WTC11 (cell line): ENCODE results near the gene LSM2. TPM values are rescaled to one million over a fixed set of nuclear protein-coding genes. Genes with fewer than 3 reads are reported as not detected.

Source experiments
- ATAC-seq: fragments of 200-7000 bp; cut with Tn5 transposase; 2 replicates; pipeline ENCODE4 v1.10.0; 2021; ENCODE audit warnings: mild to moderate bottlenecking, moderate library complexity
- CTCF ChIA-PET: fragments of 300-600 bp; sonication (Branson Sonifier 250); formaldehyde crosslinking; loops from one replicate; lab custom pipeline; 2021; ENCODE audit warnings: antibody characterized with exemption; lab: Charles Lee
- POLR2A ChIA-PET: fragments of 350-600 bp; sonication (Branson Sonifier 250); formaldehyde crosslinking; loops from one replicate; lab custom pipeline; 2021; ENCODE audit warnings: antibody characterized with exemption; lab: Charles Lee
- DNase-seq: peaks from one replicate; pipeline ENCODE4 v3.0.0; 2021; ENCODE audit warnings: low spot score
- H3K27ac Mint-ChIP-seq: 2 replicates; pipeline ENCODE4 v1.8.0; 2021; ENCODE audit warnings: mixed read lengths
- H3K27me3 Mint-ChIP-seq: 2 replicates; pipeline ENCODE4 v1.8.0; 2021; ENCODE audit warnings: low read depth, mild to moderate bottlenecking, moderate library complexity, mixed read lengths
- H3K36me3 Mint-ChIP-seq: 2 replicates; pipeline ENCODE4 v1.8.0; 2021; ENCODE audit warnings: mixed read lengths
- H3K4me1 Mint-ChIP-seq: 2 replicates; pipeline ENCODE4 v1.8.0; 2022; ENCODE audit warnings: mixed read lengths
- H3K4me3 Mint-ChIP-seq: 2 replicates; pipeline ENCODE4 v1.8.0; 2021; ENCODE audit warnings: mild to moderate bottlenecking, moderate library complexity, mixed read lengths
- H3K9me3 Mint-ChIP-seq: 2 replicates; pipeline ENCODE4 v1.8.0; 2021; ENCODE audit warnings: mixed read lengths
- ARID4B ChIP-seq: sonication (generic); formaldehyde crosslinking; IDR thresholded peaks from 2 replicates; pipeline ENCODE4 v1.8.0; 2023; ENCODE audit warnings: missing genetic modification reagents, mild to moderate bottlenecking, borderline replicate concordance
- CREB1 ChIP-seq: sonication (generic); formaldehyde crosslinking; IDR thresholded peaks from 2 replicates; pipeline ENCODE4 v1.8.0; 2023; ENCODE audit warnings: mild to moderate bottlenecking, missing genetic modification reagents
- ETV6 ChIP-seq: sonication (generic); formaldehyde crosslinking; IDR thresholded peaks from 2 replicates; pipeline ENCODE4 v1.8.1; 2022; ENCODE audit warnings: mild to moderate bottlenecking, missing genetic modification reagents
- FOXJ3 ChIP-seq: sonication (generic); formaldehyde crosslinking; IDR thresholded peaks from 2 replicates; pipeline ENCODE4 v1.9.0; 2021; ENCODE audit warnings: missing genetic modification reagents, mild to moderate bottlenecking, borderline replicate concordance
- FOXK1 ChIP-seq: sonication (generic); formaldehyde crosslinking; IDR thresholded peaks from 2 replicates; pipeline ENCODE4 v1.8.0; 2022; ENCODE audit warnings: mild to moderate bottlenecking, moderate library complexity, missing genetic modification reagents
- FOXP1 ChIP-seq: sonication (generic); formaldehyde crosslinking; IDR thresholded peaks from 2 replicates; pipeline ENCODE4 v1.8.0; 2022; ENCODE audit warnings: missing genetic modification reagents, mild to moderate bottlenecking, moderate library complexity, borderline replicate concordance
- FOXP4 ChIP-seq: sonication (generic); formaldehyde crosslinking; IDR thresholded peaks from 2 replicates; pipeline ENCODE4 v1.8.0; 2022; ENCODE audit warnings: mild to moderate bottlenecking, missing genetic modification reagents
- GABPB1 ChIP-seq: sonication (generic); formaldehyde crosslinking; IDR thresholded peaks from 2 replicates; pipeline ENCODE4 v1.8.1; 2023; ENCODE audit warnings: mild to moderate bottlenecking, missing genetic modification reagents
- JUN ChIP-seq: sonication (generic); formaldehyde crosslinking; IDR thresholded peaks from 2 replicates; pipeline ENCODE4 v1.8.0; 2023; ENCODE audit warnings: mild to moderate bottlenecking, missing genetic modification reagents
- KAT7 ChIP-seq: sonication (generic); formaldehyde crosslinking; IDR thresholded peaks from 2 replicates; pipeline ENCODE4 v1.8.1; 2023; ENCODE audit warnings: missing genetic modification reagents, mild to moderate bottlenecking, borderline replicate concordance
- MAX ChIP-seq: sonication (generic); formaldehyde crosslinking; IDR thresholded peaks from 2 replicates; pipeline ENCODE4 v1.8.0; 2022; ENCODE audit warnings: mild to moderate bottlenecking, missing genetic modification reagents
- MYBL2 ChIP-seq: sonication (generic); formaldehyde crosslinking; IDR thresholded peaks from 2 replicates; pipeline ENCODE4 v1.8.1; 2023; ENCODE audit warnings: mild to moderate bottlenecking, moderate library complexity, missing genetic modification reagents
- NFE2L1 ChIP-seq: sonication (generic); formaldehyde crosslinking; IDR thresholded peaks from 2 replicates; pipeline ENCODE4 v1.8.1; 2023; ENCODE audit warnings: missing genetic modification reagents
- OVOL2 ChIP-seq: fragments of 250-450 bp; sonication (Bioruptor Pico); IDR thresholded peaks from 2 replicates; pipeline ENCODE4 v1.9.0; 2021; ENCODE audit warnings: mild to moderate bottlenecking, borderline replicate concordance
- RELA ChIP-seq: sonication (generic); formaldehyde crosslinking; IDR thresholded peaks from 2 replicates; pipeline ENCODE4 v1.8.1; 2022; ENCODE audit warnings: missing genetic modification reagents, mild to moderate bottlenecking, borderline replicate concordance
- TCF7 ChIP-seq: sonication (generic); formaldehyde crosslinking; IDR thresholded peaks from 2 replicates; pipeline ENCODE4 v1.8.0; 2022; ENCODE audit warnings: mild to moderate bottlenecking, low read depth, missing genetic modification reagents, moderate library complexity
- TEAD1 ChIP-seq: sonication (generic); formaldehyde crosslinking; IDR thresholded peaks from 2 replicates; pipeline ENCODE4 v1.8.0; 2022; ENCODE audit warnings: mild to moderate bottlenecking, missing genetic modification reagents
- TP53 ChIP-seq: sonication (generic); formaldehyde crosslinking; IDR thresholded peaks from 2 replicates; pipeline ENCODE4 v1.8.1; 2023; ENCODE audit warnings: mild to moderate bottlenecking, missing genetic modification reagents
- USF2 ChIP-seq: sonication (generic); formaldehyde crosslinking; IDR thresholded peaks from 2 replicates; pipeline ENCODE4 v1.8.1; 2023; ENCODE audit warnings: mild to moderate bottlenecking, missing genetic modification reagents, moderate library complexity
- ZNF263 ChIP-seq: sonication (generic); formaldehyde crosslinking; IDR thresholded peaks from 2 replicates; pipeline ENCODE4 v1.8.1; 2022; ENCODE audit warnings: low read depth, mild to moderate bottlenecking, moderate library complexity, missing genetic modification reagents
- ZNF317 ChIP-seq: sonication (generic); formaldehyde crosslinking; IDR thresholded peaks from 2 replicates; pipeline ENCODE4 v1.8.1; 2023; ENCODE audit warnings: low read depth, mild to moderate bottlenecking, moderate library complexity, missing genetic modification reagents, borderline replicate concordance
- total RNA-seq: library from RNA; stranded (reverse); gene quantifications from 3 replicates; pipeline ENCODE4 v1.2.3, GENCODE V29; 2021
- TF ChIP-seq, protein P1 (sequence below): sonication (generic); formaldehyde crosslinking; IDR thresholded peaks from 2 replicates; pipeline ENCODE4 v1.8.1; 2023; ENCODE audit warnings: mild to moderate bottlenecking, missing genetic modification reagents
- TF ChIP-seq, protein P2 (sequence below): fragments of 250-450 bp; sonication (Bioruptor Pico); IDR thresholded peaks from 2 replicates; pipeline ENCODE4 v2.1.2; 2022; ENCODE audit warnings: mild to moderate bottlenecking, moderate library complexity
- TF ChIP-seq, protein P3 (sequence below): sonication (generic); formaldehyde crosslinking; IDR thresholded peaks from 2 replicates; pipeline ENCODE4 v1.8.0; 2022; ENCODE audit warnings: mild to moderate bottlenecking, missing genetic modification reagents

LSM2 gene
- total RNA-seq, 1 experiment from 2014 or later, result 104 TPM

DNA sequence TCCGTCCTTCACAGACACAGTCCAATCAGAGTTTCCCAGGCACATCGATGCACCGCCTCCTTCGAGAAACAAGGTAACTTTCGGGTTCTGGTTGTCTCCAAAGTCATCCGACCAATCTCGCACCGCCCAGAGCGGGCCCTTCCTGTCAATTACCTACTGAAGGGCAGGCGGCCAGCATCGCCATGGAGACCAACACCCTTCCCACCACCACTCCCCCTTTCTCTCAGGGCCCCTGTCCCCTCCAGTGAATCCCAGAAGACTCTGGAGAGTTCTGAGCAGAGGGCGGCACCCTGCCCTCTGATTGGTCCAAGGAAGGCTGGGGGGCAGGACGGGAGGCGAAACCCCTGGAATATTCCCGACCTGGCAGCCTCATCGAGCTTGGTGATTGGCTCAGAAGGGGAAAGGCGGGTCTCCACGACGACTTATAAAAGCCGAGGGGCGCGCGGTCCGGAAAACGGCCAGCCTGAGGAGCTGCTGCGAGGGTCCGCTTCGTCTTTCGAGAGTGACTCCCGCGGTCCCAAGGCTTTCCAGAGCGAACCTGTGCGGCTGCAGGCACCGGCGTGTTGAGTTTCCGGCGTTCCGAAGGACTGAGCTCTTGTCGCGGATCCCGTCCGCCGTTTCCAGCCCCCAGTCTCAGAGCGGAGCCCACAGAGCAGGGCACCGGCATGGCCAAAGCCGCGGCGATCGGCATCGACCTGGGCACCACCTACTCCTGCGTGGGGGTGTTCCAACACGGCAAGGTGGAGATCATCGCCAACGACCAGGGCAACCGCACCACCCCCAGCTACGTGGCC lies 20.7 kb upstream of the LSM2 start, which contains the start of gene HSPA1B (continued):
- peak; percentile 74; the same call in 1 of the 2 replicates for TF ChIP-seq FOXP1 (CRISPR knock-in tag)
- TF ChIP-seq ARID4B, result peak; percentile 96
- TF ChIP-seq ETV6 (CRISPR knock-in tag), result peak; percentile 92
- TF ChIP-seq GABPB1, result peak; percentile 46; the same call in 1 of the 2 replicates
- TF ChIP-seq CREB1 (CRISPR knock-in tag), result no peak
- no peak for TF ChIP-seq TCF7
- no peak for TF ChIP-seq ZNF317
- peak; percentile 88 for TF ChIP-seq TEAD1 (CRISPR knock-in tag)
- no peak; the same call in 1 of the 2 replicates for TF ChIP-seq MAX (CRISPR knock-in tag)
- TF ChIP-seq, protein P1, sequence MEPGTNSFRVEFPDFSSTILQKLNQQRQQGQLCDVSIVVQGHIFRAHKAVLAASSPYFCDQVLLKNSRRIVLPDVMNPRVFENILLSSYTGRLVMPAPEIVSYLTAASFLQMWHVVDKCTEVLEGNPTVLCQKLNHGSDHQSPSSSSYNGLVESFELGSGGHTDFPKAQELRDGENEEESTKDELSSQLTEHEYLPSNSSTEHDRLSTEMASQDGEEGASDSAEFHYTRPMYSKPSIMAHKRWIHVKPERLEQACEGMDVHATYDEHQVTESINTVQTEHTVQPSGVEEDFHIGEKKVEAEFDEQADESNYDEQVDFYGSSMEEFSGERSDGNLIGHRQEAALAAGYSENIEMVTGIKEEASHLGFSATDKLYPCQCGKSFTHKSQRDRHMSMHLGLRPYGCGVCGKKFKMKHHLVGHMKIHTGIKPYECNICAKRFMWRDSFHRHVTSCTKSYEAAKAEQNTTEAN (CRISPR knock-in tag), result no peak
- peak; percentile 85; the same call in 1 of the 2 replicates for TF ChIP-seq FOXP4
- TF ChIP-seq MYBL2, result peak; percentile 70; the same call in 1 of the 2 replicates
- TF ChIP-seq OVOL2, result no peak
- 0 out of 2 replicates have a peak, but pooled peaks have one; percentile 33 for TF ChIP-seq JUN
- TF ChIP-seq, protein P2, sequence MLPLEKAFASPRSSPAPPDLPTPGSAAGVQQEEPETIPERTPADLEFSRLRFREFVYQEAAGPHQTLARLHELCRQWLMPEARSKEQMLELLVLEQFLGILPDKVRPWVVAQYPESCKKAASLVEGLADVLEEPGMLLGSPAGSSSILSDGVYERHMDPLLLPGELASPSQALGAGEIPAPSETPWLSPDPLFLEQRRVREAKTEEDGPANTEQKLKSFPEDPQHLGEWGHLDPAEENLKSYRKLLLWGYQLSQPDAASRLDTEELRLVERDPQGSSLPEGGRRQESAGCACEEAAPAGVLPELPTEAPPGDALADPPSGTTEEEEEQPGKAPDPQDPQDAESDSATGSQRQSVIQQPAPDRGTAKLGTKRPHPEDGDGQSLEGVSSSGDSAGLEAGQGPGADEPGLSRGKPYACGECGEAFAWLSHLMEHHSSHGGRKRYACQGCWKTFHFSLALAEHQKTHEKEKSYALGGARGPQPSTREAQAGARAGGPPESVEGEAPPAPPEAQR (CRISPR knock-in tag), result no peak

DNA sequence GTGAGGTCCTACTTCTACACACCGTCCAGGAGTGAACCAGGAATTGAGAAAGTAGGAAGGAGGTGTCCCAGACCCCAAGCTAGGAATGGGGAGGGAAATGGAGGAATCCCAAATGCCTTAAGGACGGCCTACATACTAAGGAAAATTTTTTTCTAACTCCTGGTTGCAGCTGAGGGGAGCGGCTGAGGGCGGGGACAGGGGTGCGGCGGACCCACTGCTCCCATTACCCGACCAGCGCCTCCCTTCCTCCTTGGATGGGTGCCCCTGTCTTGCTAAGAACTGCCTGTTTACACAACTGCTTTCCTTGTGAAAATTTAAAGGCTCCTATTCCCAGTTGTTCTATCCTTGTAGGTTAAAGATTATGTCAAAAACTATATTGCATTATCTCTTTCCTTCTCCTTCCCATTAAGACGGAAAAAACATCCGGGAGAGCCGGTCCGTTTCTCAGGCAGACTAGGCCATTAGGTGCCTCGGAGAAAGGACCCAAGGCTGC lies 20.1 kb upstream of the LSM2 start:
- peaks cover 46% of the 10 kb centered on the region for H3K4me1 Mint-ChIP-seq
- ChIA-PET POLR2A (interaction anchor here (0.6 to 2.3 kb wide), 27 partner anchors 9 to 285 kb away, joined by 3 to 23 read pairs (median 6); partner anchors contain the start of genes ABHD16A, BAG6, C6orf47 and CLIC1), CTCF (interaction anchor here (0.7 to 2.3 kb wide), 13 partner anchors 12 to 166 kb away, joined by 3 to 16 read pairs (median 4); partner anchors contain the start of genes C6orf47, HSPA1A, HSPA1L and LSM2)
- ATAC-seq, result peak; percentile 20
- DNase-seq, result peak; percentile 62
- no peaks in the 10 kb centered on the region for H3K27me3 Mint-ChIP-seq
- peak overlapping the region; percentile 99 for H3K27ac Mint-ChIP-seq
- TF ChIP-seq NFE2L1 (CRISPR knock-in tag) (no peak), JUN (no peak), FOXJ3 (no peak), USF2 (no peak), ZNF263 (CRISPR knock-in tag) (no peak), TCF7 (no peak), KAT7 (CRISPR knock-in tag) (no peak), FOXK1 (CRISPR knock-in tag) (no peak), TP53 (CRISPR knock-in tag) (no peak), RELA (CRISPR knock-in tag) (no peak)
- TF ChIP-seq, protein P3, sequence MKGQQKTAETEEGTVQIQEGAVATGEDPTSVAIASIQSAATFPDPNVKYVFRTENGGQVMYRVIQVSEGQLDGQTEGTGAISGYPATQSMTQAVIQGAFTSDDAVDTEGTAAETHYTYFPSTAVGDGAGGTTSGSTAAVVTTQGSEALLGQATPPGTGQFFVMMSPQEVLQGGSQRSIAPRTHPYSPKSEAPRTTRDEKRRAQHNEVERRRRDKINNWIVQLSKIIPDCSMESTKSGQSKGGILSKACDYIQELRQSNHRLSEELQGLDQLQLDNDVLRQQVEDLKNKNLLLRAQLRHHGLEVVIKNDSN (CRISPR knock-in tag), result no peak
- TF ChIP-seq, all 79 proteins: peak for 0
- no peaks in the 10 kb centered on the region for H3K9me3 Mint-ChIP-seq
- H3K4me3 Mint-ChIP-seq, result peak overlapping the region; percentile 75
- no peaks in the 10 kb centered on the region for H3K36me3 Mint-ChIP-seq
